Right atrium auricular region (tissue), 2 donors: Measurements from ENCODE around the gene ATP23. TPM values are rescaled to one million over a fixed set of nuclear protein-coding genes. Genes with fewer than 3 reads are reported as not detected.

Experiments
- DNase-seq: peaks from one replicate; pipeline ENCODE4 v3.0.0-alpha.2; 2019; ENCODE audit warnings: low spot score
- H3K27ac ChIP-seq, 2 donors: fragments of 200-600 bp; sonication (generic); 1 replicate in 1 of 2; 2 replicates in 1 of 2; pipeline ENCODE4 v1.5.1; 2016 to 2019
- H3K27me3 ChIP-seq, 2 donors: fragments of 200-600 bp; sonication (generic); one replicate each; pipeline versions ENCODE4 v1.5.1 to v1.6.0; 2017 to 2019
- H3K36me3 ChIP-seq: fragments of 200-600 bp; sonication (generic); one replicate; pipeline ENCODE4 v1.5.1; 2016
- H3K4me1 ChIP-seq, 2 donors: fragments of 200-600 bp; sonication (generic); one replicate each; pipeline versions ENCODE4 v1.5.1 to v1.6.0; 2017 to 2019
- H3K4me3 ChIP-seq, 2 donors: fragments of 200-600 bp; sonication (generic); 1 replicate in 1 of 2; 2 replicates in 1 of 2; pipeline ENCODE4 v1.5.1; 2017 to 2019; ENCODE audit warnings: mild to moderate bottlenecking in 1 of 2, moderate library complexity in 1 of 2
- H3K9me3 ChIP-seq, 2 donors: fragments of 200-600 bp; sonication (generic); one replicate each; pipeline ENCODE4 v1.5.1; 2019
- CTCF ChIP-seq, 2 donors: fragments of 200-600 bp; sonication (generic); IDR thresholded peaks; one replicate each; pipeline ENCODE4 v1.5.1; 2019; ENCODE audit warnings: antibody characterized with exemption in 2 of 2
- total RNA-seq, 2 donors: library from RNA; depleted of rRNA; stranded (reverse); fragments of >200 nt; gene quantifications; one replicate each; pipeline ENCODE4 v1.1.0, GENCODE V29; 2016

The ATP23 gene
- total RNA-seq, 2 donors from 2014 or later: 2.6 to 6.0 TPM

GRCh38 chr12:57927086-57927485 lies 14.3 kb upstream of the ATP23 start:
- TF ChIP-seq CTCF (IDR thresholded peaks at IDR 0.05): no peak
- no peaks in the 10 kb centered on the region for H3K4me1 ChIP-seq
- no peaks in the 10 kb centered on the region for H3K9me3 ChIP-seq

GRCh38 chr12:57929092-57929830 lies 12.1 kb upstream of the ATP23 start:
- no peaks in the 10 kb centered on the region for H3K27me3 ChIP-seq
- H3K4me3 ChIP-seq: no peak overlapping the region
- peaks cover 5% of the 10 kb centered on the region for H3K36me3 ChIP-seq
- no peak for TF ChIP-seq CTCF (IDR thresholded peaks at IDR 0.05)
- no peaks in the 10 kb centered on the region for H3K4me1 ChIP-seq
- DNase-seq: no peak
- no peak overlapping the region for H3K27ac ChIP-seq
- H3K9me3 ChIP-seq: no peaks in the 10 kb centered on the region

More at GRCh38 chr12:57927086-57927485, 14.3 kb upstream of the ATP23 start:
- H3K36me3 ChIP-seq: peaks cover 3% of the 10 kb centered on the region
- no peak overlapping the region for H3K4me3 ChIP-seq
- no peak for DNase-seq
- H3K27me3 ChIP-seq: no peaks in the 10 kb centered on the region
- H3K27ac ChIP-seq: no peak overlapping the region

GRCh38 chr12:57934819-57935218 lies 6.5 kb upstream of the ATP23 start:
- DNase-seq: no peak
- TF ChIP-seq CTCF (IDR thresholded peaks at IDR 0.05): no peak
- Histone ChIP-seq H3K9me3 (no peaks in the 10 kb centered on the region), H3K4me1 (peaks cover 0 to 4% of the 10 kb centered on the region in 2 donors), H3K4me3 (no peak overlapping the region), H3K36me3 (peaks cover 5% of the 10 kb centered on the region), H3K27me3 (no peaks in the 10 kb centered on the region), H3K27ac (no peak overlapping the region)

GRCh38 chr12:57935331-57935730 lies 6.0 kb upstream of the ATP23 start:
- Histone ChIP-seq H3K36me3 (peaks cover 5% of the 10 kb centered on the region), H3K4me3 (peak overlapping the region; percentile 56 to 66), H3K27me3 (no peaks in the 10 kb centered on the region), H3K27ac (peak overlapping the region in 1 of 2 donors; percentile 68), H3K4me1 (peaks cover 0 to 4% of the 10 kb centered on the region in 2 donors), H3K9me3 (no peaks in the 10 kb centered on the region)
- DNase-seq: no peak
- no peak for TF ChIP-seq CTCF (IDR thresholded peaks at IDR 0.05)

GRCh38 chr12:57935839-57936512 lies 5.4 kb upstream of the ATP23 start:
- DNase-seq: peak; percentile 91
- Histone ChIP-seq H3K4me1 (peaks cover 0 to 10% of the 10 kb centered on the region in 2 donors), H3K9me3 (no peaks in the 10 kb centered on the region), H3K36me3 (peaks cover 5% of the 10 kb centered on the region), H3K27me3 (no peaks in the 10 kb centered on the region), H3K27ac (peak overlapping the region; percentile 68 to 76), H3K4me3 (peak overlapping the region; percentile 56 to 66)
- TF ChIP-seq CTCF (IDR thresholded peaks at IDR 0.05): no peak
